GM03348 (cell line): Measurements from ENCODE around the gene RHBDF2.

ENCODE experiments used
- DNase-seq: peaks from one replicate; pipeline ENCODE4 v3.0.0; 2012; ENCODE audit warnings: low spot score

The RHBDF2 gene

GRCh38 chr17:76501827-76502307 is 644 bp upstream of the RHBDF2 start:
- DNase-seq = no peak

GRCh38 chr17:76500747-76501017 is 541 bp downstream of the RHBDF2 start:
- no peak for DNase-seq

DNA sequence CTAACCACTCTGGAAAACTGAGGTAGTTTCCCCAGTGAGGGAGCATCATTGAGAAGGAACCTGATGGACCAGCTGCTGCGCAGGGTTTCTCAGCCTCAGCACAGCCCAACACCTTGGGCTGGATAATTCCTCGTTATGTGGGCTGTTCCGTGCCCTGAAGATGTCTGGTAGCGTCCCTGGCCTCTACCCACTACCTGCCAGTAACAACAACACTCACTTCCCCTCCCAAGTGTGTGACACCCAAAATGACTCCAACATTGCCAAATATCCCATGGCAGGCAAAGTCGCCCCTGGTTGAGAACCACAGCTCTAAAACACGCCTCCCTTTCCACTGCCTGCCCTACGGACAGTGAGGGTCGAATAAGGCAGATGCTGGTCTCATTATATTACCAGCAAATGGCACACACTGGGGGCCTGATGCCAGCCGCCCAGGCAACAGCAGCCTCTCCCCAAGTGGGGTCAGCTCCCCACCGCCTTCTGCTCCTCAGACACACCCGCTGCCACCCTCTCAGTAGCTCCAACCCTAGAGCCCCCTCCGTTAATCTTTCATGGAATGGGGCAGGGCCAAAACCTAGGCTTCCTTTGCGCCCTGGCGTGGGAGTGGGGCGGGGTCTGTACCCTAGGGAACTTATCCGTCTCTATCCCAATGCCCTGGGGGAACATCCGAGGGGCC is 1.0 kb downstream of the RHBDF2 start:
- DNase-seq = no peak

- DNase-seq = no peak
Measured at GRCh38 chr17:76499267-76499667, 2.0 kb downstream of the RHBDF2 start.

DNA sequence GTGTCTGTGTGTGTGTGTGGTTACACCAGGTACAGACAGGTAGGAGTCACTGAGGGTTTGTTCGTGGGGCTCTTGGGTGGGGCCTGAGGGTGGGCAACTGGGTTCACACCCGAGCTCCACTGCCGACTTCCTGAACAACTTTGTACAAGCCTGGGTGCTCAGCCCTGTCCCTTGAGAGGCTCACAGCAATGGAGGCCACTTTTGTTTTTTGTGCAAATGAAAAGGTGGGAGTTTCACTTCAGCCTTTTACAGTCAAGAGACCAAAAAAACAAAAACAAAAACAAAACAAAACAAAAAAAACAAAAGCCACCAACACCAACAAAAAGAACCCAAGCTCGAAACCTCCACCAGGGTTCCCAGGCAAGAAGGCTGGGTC is 2.4 kb downstream of the RHBDF2 start:
- DNase-seq = no peak

DNA sequence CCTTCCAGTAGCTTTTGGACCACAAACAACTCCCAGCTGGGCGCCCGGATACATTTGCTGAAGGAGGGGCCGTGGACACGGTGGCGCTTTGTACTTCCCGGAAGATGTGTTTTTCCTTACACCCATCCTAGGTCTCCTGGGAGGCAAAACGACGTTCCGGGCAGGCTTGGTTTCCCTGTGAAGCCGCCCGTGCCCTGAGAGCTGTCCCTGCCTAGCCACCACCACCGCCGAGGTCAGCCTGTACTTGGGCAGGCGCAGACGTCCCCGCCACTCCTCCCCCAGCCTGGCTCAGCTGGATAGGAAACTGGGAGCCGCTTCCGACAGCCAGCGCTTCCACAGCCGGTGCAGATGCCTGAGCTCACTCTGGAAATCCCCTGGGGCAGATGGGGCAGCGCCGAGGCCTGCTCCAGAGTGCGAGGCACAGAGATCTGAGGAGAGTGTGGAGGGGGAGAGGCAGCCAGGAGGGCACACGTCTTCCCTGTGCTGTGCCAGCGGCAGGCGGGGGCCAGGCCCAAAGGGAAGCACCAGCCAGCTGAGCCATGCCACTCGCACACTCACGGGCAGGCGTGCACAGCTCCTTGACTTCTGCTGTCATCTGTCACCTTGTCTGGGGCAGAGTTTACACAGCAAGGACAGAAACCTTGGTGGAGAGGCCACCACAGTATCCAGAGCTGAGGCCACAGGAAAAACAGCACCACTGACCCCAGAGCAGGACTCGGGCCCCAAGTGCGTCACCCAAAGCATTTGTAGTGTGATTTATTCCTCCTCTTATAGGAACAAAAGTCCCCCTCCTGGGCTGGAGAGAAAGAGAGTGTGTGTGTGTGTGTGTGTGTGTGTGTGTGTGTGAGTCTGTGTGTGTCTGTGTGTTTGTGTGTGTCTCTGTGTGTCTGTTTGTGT is 3.0 kb downstream of the RHBDF2 start:
- DNase-seq = peak; percentile 90

DNA sequence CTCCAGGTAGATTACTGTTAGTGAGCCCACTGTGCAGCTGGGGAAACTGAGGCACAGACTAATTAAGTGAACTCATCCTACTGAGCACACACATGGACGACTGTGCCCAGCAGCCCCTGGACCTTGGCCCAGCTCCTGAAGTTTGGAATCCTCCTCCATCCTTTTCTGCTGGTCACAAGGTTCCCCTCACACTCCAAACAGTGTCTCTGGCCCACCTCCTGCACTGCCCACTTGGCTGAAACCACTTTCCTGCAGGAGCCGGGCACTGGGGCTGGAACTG is 3.6 kb downstream of the RHBDF2 start:
- DNase-seq = no peak

DNA sequence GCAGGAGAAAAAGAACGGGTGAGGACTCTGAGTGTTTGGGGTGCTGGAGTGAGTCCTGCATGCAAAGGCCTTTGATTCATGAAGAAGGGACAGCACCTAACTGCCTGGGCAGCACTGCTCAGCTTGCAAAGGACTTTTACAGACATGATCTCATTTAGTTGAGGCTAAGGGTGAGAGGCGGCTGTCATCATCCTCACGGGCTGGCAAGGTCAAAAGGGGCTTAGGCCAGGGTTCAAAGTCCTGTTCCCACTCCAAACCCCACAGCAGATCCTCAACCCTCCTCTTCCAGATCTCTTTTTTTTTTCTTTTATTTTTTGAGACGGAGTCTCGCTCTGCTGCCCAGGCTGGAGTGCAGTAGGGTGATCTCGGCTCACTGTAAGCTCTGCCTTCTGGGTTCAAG is 4.8 kb downstream of the RHBDF2 start:
- no peak for DNase-seq

GRCh38 chr17:76495663-76496400 is 5.4 kb downstream of the RHBDF2 start:
- DNase-seq = no peak

DNA sequence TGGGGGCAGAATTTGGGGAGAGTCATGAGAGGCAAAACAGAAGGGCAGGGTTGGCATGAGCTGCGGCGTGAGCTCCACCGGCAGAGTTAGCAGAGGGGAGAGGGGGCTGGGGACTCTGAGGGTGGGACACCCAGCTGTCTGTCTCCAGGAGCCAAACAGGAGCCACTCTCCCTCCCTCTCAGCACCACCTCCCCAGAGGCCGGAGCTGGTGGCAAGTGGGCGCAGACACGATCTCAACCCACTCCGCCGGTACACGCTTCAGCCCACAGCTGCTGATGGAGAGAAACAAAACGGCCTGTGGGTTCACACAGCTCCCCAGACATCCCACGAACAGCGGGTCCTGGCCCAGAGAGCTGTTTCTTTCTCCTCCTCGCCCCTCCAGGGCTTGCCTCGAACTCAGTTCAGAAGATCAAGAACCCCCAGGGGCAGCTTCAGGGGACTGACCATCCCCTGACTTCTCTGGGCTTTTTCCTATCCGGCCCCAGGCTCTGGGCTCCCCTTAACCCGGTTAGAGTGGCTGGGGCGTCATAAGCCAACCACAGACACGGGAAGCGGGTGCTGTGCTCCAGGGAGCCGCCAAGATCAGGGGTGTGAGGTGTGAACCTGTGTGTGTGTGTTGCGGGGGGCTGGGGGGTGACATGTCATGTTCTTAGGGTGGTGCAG is 7.6 kb downstream of the RHBDF2 start:
- no peak for DNase-seq

DNA sequence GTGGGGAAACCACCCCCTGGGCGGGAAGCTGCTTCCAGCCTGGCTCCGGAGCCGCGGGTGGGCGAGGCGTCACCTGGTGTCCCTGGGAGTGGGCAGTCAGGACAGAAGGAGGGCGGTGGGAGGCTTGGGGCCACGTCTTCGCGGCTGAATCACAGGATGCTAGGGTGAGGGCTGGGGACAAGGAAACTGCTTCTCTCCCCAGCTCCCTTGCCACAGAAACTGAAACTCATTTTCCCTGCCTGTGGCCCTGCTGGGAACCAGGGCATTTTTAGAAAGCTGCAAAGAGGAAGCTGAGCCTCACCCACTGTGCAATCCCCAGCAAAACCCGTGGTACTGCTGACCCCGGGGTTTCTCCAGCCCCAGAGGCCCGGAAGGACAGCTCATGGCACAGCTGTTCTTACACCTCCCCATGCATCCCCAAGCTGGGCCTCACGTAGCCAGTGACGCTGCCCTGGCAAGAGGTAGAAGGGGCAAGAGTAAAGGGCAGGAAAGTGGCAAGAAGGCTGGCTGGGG is 8.2 kb downstream of the RHBDF2 start:
- DNase-seq = peak; percentile 34

- DNase-seq = no peak
Measured at GRCh38 chr17:76492123-76492988, 8.9 kb downstream of the RHBDF2 start.

DNA sequence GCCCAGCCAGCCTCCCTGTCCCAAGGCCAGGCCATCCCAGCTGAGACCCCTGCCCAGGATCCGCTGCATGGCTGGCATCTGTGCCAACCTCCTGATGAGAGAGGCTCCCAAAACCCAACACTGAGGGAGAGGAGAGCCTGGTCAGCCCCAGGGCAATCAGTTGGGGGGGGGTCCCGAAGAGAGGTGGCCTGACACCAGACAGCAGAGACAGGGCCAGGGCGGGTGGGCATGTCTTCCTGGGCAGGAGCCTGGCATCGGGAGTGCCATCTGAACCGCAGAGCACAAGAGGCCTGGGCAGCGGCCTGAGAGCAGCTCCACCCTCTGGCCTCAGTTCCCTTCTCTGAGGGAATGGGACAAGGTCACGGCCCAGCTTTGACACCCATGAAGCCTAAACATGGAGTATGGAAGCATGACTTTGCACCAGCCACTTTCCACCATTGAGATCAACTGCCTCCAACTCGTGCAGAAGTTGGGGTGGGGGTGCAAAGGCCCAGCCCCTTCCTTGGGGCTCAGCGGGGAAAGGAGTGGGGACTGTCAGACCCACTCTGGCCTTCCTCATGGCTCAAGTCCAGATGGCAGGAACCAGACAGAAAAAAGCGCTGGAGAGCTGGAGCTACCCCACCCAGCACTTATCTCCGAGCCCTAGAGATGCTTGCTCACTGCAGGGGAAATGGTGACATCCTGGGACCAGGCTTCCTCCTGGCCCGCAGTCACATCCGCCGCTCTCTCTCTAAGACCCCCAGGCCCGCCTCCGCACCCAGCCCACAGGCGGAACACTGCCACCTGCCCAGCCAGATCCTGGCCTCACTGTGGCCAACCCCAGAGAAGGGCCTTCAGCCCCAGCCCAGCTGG is 9.7 kb downstream of the RHBDF2 start:
- no peak for DNase-seq

GRCh38 chr17:76490112-76490710 is 11.0 kb downstream of the RHBDF2 start:
- DNase-seq = no peak

GRCh38 chr17:76487451-76488192 is 13.6 kb downstream of the RHBDF2 start:
- DNase-seq = no peak

DNA sequence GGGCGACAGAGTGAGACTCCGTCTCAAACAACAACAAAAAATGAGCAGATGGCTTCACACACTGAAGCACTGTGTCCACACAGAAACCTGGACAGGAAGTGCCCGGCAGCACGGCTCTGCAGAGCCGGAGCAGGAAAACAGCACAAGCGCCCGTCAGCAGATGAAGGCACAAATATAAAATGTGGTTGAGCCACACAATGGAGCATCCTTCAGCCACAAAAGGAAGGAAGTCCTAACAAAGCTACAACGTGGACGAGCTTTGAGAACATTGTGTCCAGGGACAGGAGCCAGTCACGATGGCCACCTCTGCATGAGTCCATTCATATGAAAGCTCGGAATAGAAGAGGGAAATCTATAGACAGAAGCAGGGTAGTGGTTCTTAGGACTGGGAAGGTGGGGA is 15.7 kb downstream of the RHBDF2 start:
- DNase-seq = no peak

- no peak for DNase-seq
Measured at GRCh38 chr17:76484228-76484725, 16.9 kb downstream of the RHBDF2 start.

- DNase-seq = no peak
Measured at GRCh38 chr17:76481071-76481655, 20.1 kb downstream of the RHBDF2 start.

GRCh38 chr17:76480632-76481031 is 20.6 kb downstream of the RHBDF2 start:
- no peak for DNase-seq
